GM12878 (cell line): ENCODE data around the gene RPL7A. TPM values are rescaled to one million over a fixed set of nuclear protein-coding genes. Genes with fewer than 3 reads are reported as not detected.

Experiments used
- ATAC-seq: fragments of 200-7000 bp; cut with Tn5 transposase; 3 replicates; pipeline ENCODE4 v1.9.1; 2020; ENCODE audit warnings: mild to moderate bottlenecking, moderate library complexity
- BruUV-seq: library from RNA; stranded (reverse); fragments of 400-500 nt; replicated peaks from 2 replicates; lab custom pipeline; 2021; lab: Mats Ljungman, UMichigan
- CTCF ChIA-PET: fragments of 300-600 bp; sonication (Branson Sonifier 250); formaldehyde crosslinking; extraction: SDS; loops from one replicate; lab custom pipeline; 2021; ENCODE audit warnings: inconsistent platforms; lab: Yijun Ruan, JAX
- POLR2A ChIA-PET: fragments of 350-600 bp; formaldehyde crosslinking; extraction: SDS; loops from one replicate; lab custom pipeline; 2021; ENCODE audit warnings: inconsistent platforms; lab: Charles Lee
- RAD21 ChIA-PET: fragments of 300-600 bp; sonication (Branson Sonifier 250); formaldehyde crosslinking; loops from one replicate; lab custom pipeline; 2023; ENCODE audit warnings: antibody characterized with exemption; ENCODE audit not compliant: unreplicated experiment; lab: Charles Lee
- SMC1A ChIA-PET: fragments of 300-600 bp; sonication (Branson Sonifier 250); formaldehyde crosslinking; loops from one replicate; lab custom pipeline; 2023; ENCODE audit not compliant: unreplicated experiment, uncharacterized antibody; lab: Charles Lee
- DNase-seq: peaks from one replicate; pipeline ENCODE4 v3.0.0-alpha.2; 2011; ENCODE audit warnings: low read depth, low spot score
- FAIRE-seq: peaks from 3 replicates; lab custom pipeline; 2011; peaks lifted over from hg19 to GRCh38; lab: Jason Lieb, UNC
- H2AFZ ChIP-seq: 2 replicates; pipeline ENCODE4 v1.6.0; 2011; ENCODE audit warnings: low read depth, low read length, control low read depth; ENCODE audit not compliant: control insufficient read depth
- H3K27ac ChIP-seq: 2 replicates; pipeline ENCODE4 v1.5.1; 2011; ENCODE audit warnings: control low read depth; ENCODE audit not compliant: control insufficient read depth, insufficient read depth
- H3K27me3 ChIP-seq, 2 experiments: replicated peaks in 1 of 2; 2 replicates each; pipeline versions ENCODE4 v1.6.0 to v1.6.1; 2011; ENCODE audit warnings: low read length in 1 of 2; ENCODE audit not compliant: control insufficient read depth in 2 of 2, insufficient read depth in 2 of 2
- H3K36me3 ChIP-seq, 2 experiments: 2 replicates each; pipeline ENCODE4 v1.5.1; 2011; ENCODE audit warnings: low read length in 1 of 2; ENCODE audit not compliant: control insufficient read depth in 2 of 2, insufficient read depth in 2 of 2
- H3K4me1 ChIP-seq: 2 replicates; pipeline ENCODE4 v1.6.1; 2011; ENCODE audit warnings: mild to moderate bottlenecking, low read length, moderate library complexity, mixed read lengths; ENCODE audit not compliant: control insufficient read depth, insufficient read depth
- H3K4me2 ChIP-seq: 2 replicates; pipeline ENCODE4 v1.6.0; 2011; ENCODE audit warnings: control low read depth; ENCODE audit not compliant: control insufficient read depth, insufficient read depth
- H3K4me3 ChIP-seq: fragments of 200-600 bp; sonication (generic); 2 replicates; pipeline ENCODE4 v1.5.1; 2016
- H3K79me2 ChIP-seq: 2 replicates; pipeline ENCODE4 v1.6.0; 2011; ENCODE audit warnings: low read length; ENCODE audit not compliant: control insufficient read depth, insufficient read depth
- H3K9ac ChIP-seq: 2 replicates; pipeline ENCODE4 v1.8.0; 2011; ENCODE audit warnings: low read length, control low read depth, mixed read lengths; ENCODE audit not compliant: control insufficient read depth, insufficient read depth
- H3K9me3 ChIP-seq: replicated peaks from 3 replicates; pipeline ENCODE4 v1.5.1; 2011; ENCODE audit warnings: mild to moderate bottlenecking, low read length; ENCODE audit not compliant: control insufficient read depth, insufficient read depth
- H4K20me1 ChIP-seq: 2 replicates; pipeline ENCODE4 v1.6.0; 2011; ENCODE audit not compliant: control insufficient read depth, insufficient read depth
- ASH2L ChIP-seq: fragments of 300-600, 200-600 bp; sonication (generic); IDR thresholded peaks from 2 replicates; pipeline ENCODE4 v1.6.1; 2017; ENCODE audit warnings: low read depth, mild to moderate bottlenecking, borderline replicate concordance
- BCLAF1 ChIP-seq: fragments of 450-650 bp; IDR thresholded peaks from 2 replicates; pipeline ENCODE4 v1.6.1; 2017; ENCODE audit warnings: antibody characterized with exemption, mild to moderate bottlenecking, moderate library complexity
- CBFB ChIP-seq: IDR thresholded peaks from 2 replicates; pipeline ENCODE4 v1.6.1; 2016; ENCODE audit warnings: antibody characterized with exemption, low read depth
- HCFC1 ChIP-seq: fragments of 150-350 bp; IDR thresholded peaks from 2 replicates; pipeline ENCODE4 v1.6.1; 2014; ENCODE audit warnings: low read length
- SP1 ChIP-seq: IDR thresholded peaks from one replicate; pipeline ENCODE4 v1.6.1; 2011; ENCODE audit warnings: low read depth, low read length
- SREBF1 ChIP-seq: IDR thresholded peaks from 2 replicates; pipeline ENCODE4 v1.6.1; 2012; ENCODE audit warnings: mild to moderate bottlenecking, low read length
- ZNF384 ChIP-seq: IDR thresholded peaks from 2 replicates; pipeline ENCODE4 v1.6.1; 2012; ENCODE audit warnings: low read depth, mild to moderate bottlenecking, low read length, improper control_type of control experiment, borderline replicate concordance
- WGBS: methylation state at CpG from one replicate; pipeline ENCODE4 v1.1.6; 2016; ENCODE audit warnings: low lambda C conversion rate; ENCODE audit not compliant: insufficient replicate concordance, insufficient coverage; ENCODE audit errors: missing lambda C conversion rate; 5-methylcytosine and 5-hydroxymethylcytosine counted together
- in situ Hi-C: fragments of 300-500 bp; cut with MboI; formaldehyde crosslinking; loops from 9 replicates; pipeline ENCODE4 v1.14.3; 2018; ENCODE audit warnings: mixed read lengths
- intact Hi-C: fragments of 100-400 bp; cut with micrococcal nuclease; formaldehyde crosslinking; loops from one replicate; pipeline ENCODE4 v1.14.2; 2022; ENCODE audit not compliant: unreplicated experiment
- polyA plus RNA-seq, 11 experiments: library from polyadenylated mRNA; depleted of rRNA in 4 of 11; unstranded in 6 of 11; stranded (reverse) in 5 of 11; fragments of >200 nt; fragmentation: Nextera tagmentation in 4 of 11; fragmentation: Illumina TruSeq in 1 of 11; extraction: Ambion mirVana in 4 of 11; extraction: Trizol in 1 of 11; gene quantifications; 1 replicate in 1 of 11; 2 replicates in 10 of 11; pipeline versions ENCODE4 v1.2.1 to v1.2.3, GENCODE V29; 2011 to 2016; ENCODE audit warnings: inconsistent platforms in 2 of 11, missing spikeins in 2 of 11, low read depth in 1 of 11
- total RNA-seq, 4 experiments: library from RNA; depleted of rRNA in 3 of 4; stranded (reverse); fragments of >200 nt in 3 of 4; fragmentation: Illumina TruSeq in 1 of 4; extraction: Trizol in 1 of 4; gene quantifications; 2 replicates each; pipeline versions ENCODE4 v1.2.1 to v1.2.3, GENCODE V29; 2013 to 2021
- TF ChIP-seq, protein P1 (sequence below): fragments of 450-650 bp; conservative IDR thresholded peaks from 2 replicates; pipeline ENCODE4 v1.6.1; 2017; ENCODE audit warnings: mild to moderate bottlenecking, moderate library complexity
- TF ChIP-seq, protein P2 (sequence below): fragments of 450-650 bp; IDR thresholded peaks from 2 replicates; pipeline ENCODE4 v1.6.1; 2017; ENCODE audit warnings: mild to moderate bottlenecking, moderate library complexity
- TF ChIP-seq, protein P3 (sequence below): fragments of 450-650 bp; IDR thresholded peaks from 2 replicates; pipeline ENCODE4 v1.6.1; 2017; ENCODE audit warnings: low read depth, mild to moderate bottlenecking, moderate library complexity
- TF ChIP-seq, protein P4 (sequence below): IDR thresholded peaks from 2 replicates; pipeline ENCODE4 v1.6.1; 2012; ENCODE audit warnings: low read depth, low read length, improper control_type of control experiment

RPL7A gene
- total and polyA plus RNA-seq, 10 of the 15 experiments (the other 5 are each of a cell fraction or from before 2014, with no cell fraction given) = 917 to 5,193 (median 3,326) TPM

GRCh38 chr9:133307301-133307700 lies 40.7 kb upstream of the RPL7A start (continued):
- TF ChIP-seq, protein P1, sequence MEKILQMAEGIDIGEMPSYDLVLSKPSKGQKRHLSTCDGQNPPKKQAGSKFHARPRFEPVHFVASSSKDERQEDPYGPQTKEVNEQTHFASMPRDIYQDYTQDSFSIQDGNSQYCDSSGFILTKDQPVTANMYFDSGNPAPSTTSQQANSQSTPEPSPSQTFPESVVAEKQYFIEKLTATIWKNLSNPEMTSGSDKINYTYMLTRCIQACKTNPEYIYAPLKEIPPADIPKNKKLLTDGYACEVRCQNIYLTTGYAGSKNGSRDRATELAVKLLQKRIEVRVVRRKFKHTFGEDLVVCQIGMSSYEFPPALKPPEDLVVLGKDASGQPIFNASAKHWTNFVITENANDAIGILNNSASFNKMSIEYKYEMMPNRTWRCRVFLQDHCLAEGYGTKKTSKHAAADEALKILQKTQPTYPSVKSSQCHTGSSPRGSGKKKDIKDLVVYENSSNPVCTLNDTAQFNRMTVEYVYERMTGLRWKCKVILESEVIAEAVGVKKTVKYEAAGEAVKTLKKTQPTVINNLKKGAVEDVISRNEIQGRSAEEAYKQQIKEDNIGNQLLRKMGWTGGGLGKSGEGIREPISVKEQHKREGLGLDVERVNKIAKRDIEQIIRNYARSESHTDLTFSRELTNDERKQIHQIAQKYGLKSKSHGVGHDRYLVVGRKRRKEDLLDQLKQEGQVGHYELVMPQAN = no peak
- TF ChIP-seq, protein P2, sequence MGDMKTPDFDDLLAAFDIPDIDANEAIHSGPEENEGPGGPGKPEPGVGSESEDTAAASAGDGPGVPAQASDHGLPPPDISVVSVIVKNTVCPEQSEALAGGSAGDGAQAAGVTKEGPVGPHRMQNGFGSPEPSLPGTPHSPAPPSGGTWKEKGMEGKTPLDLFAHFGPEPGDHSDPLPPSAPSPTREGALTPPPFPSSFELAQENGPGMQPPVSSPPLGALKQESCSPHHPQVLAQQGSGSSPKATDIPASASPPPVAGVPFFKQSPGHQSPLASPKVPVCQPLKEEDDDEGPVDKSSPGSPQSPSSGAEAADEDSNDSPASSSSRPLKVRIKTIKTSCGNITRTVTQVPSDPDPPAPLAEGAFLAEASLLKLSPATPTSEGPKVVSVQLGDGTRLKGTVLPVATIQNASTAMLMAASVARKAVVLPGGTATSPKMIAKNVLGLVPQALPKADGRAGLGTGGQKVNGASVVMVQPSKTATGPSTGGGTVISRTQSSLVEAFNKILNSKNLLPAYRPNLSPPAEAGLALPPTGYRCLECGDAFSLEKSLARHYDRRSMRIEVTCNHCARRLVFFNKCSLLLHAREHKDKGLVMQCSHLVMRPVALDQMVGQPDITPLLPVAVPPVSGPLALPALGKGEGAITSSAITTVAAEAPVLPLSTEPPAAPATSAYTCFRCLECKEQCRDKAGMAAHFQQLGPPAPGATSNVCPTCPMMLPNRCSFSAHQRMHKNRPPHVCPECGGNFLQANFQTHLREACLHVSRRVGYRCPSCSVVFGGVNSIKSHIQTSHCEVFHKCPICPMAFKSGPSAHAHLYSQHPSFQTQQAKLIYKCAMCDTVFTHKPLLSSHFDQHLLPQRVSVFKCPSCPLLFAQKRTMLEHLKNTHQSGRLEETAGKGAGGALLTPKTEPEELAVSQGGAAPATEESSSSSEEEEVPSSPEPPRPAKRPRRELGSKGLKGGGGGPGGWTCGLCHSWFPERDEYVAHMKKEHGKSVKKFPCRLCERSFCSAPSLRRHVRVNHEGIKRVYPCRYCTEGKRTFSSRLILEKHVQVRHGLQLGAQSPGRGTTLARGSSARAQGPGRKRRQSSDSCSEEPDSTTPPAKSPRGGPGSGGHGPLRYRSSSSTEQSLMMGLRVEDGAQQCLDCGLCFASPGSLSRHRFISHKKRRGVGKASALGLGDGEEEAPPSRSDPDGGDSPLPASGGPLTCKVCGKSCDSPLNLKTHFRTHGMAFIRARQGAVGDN = no peak
- TF ChIP-seq, protein P3, sequence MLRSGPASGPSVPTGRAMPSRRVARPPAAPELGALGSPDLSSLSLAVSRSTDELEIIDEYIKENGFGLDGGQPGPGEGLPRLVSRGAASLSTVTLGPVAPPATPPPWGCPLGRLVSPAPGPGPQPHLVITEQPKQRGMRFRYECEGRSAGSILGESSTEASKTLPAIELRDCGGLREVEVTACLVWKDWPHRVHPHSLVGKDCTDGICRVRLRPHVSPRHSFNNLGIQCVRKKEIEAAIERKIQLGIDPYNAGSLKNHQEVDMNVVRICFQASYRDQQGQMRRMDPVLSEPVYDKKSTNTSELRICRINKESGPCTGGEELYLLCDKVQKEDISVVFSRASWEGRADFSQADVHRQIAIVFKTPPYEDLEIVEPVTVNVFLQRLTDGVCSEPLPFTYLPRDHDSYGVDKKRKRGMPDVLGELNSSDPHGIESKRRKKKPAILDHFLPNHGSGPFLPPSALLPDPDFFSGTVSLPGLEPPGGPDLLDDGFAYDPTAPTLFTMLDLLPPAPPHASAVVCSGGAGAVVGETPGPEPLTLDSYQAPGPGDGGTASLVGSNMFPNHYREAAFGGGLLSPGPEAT = no peak
- TF ChIP-seq, all 136 proteins: peak for 0

GRCh38 chr9:133309608-133310007 lies 38.4 kb upstream of the RPL7A start:
- ChIA-PET POLR2A (no interaction called here), CTCF (no interaction called here), SMC1A (no interaction called here), RAD21 (no interaction called here)
- no peaks in the 10 kb centered on the region; the same call in 2 of the 3 replicates for H3K9me3 ChIP-seq
- no TSS peak for BruUV-seq
- H3K36me3 ChIP-seq = no peaks in the 10 kb centered on the region
- WGBS = 40% methylated on average over 6 of the region's 6 CpGs
- ATAC-seq (no peak), FAIRE-seq (no peak), DNase-seq (no peak)
- no peaks in the 10 kb centered on the region for H3K79me2 ChIP-seq
- no peak overlapping the region for H3K4me3 ChIP-seq
- H3K9ac ChIP-seq = no peak overlapping the region
- no peaks in the 10 kb centered on the region for H3K4me1 ChIP-seq
- H3K27ac ChIP-seq = no peak overlapping the region
- in situ Hi-C loops (no loop called here), intact Hi-C loops (no loop called here)
- no peaks in the 10 kb centered on the region for H4K20me1 ChIP-seq
- no peak overlapping the region for H3K4me2 ChIP-seq
- no peak overlapping the region for H2AFZ ChIP-seq
- no peaks in the 10 kb centered on the region for H3K27me3 ChIP-seq
- no peak for TF ChIP-seq CBFB
- TF ChIP-seq SREBF1 = no peak
- TF ChIP-seq BCLAF1 = no peak
- no peak for TF ChIP-seq HCFC1
- TF ChIP-seq SP1 = no peak
- TF ChIP-seq ZNF384 = no peak
- no peak for TF ChIP-seq ASH2L
- TF ChIP-seq, protein P4, sequence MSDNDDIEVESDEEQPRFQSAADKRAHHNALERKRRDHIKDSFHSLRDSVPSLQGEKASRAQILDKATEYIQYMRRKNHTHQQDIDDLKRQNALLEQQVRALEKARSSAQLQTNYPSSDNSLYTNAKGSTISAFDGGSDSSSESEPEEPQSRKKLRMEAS = no peak
